ENCODE measurements around the gene OBP2B. TPM values are rescaled to one million over a fixed set of nuclear protein-coding genes. Genes with fewer than 3 reads are reported as not detected.

The OBP2B gene
- total RNA-seq, 1 donor from 2014 or later, result not detected

DNA sequence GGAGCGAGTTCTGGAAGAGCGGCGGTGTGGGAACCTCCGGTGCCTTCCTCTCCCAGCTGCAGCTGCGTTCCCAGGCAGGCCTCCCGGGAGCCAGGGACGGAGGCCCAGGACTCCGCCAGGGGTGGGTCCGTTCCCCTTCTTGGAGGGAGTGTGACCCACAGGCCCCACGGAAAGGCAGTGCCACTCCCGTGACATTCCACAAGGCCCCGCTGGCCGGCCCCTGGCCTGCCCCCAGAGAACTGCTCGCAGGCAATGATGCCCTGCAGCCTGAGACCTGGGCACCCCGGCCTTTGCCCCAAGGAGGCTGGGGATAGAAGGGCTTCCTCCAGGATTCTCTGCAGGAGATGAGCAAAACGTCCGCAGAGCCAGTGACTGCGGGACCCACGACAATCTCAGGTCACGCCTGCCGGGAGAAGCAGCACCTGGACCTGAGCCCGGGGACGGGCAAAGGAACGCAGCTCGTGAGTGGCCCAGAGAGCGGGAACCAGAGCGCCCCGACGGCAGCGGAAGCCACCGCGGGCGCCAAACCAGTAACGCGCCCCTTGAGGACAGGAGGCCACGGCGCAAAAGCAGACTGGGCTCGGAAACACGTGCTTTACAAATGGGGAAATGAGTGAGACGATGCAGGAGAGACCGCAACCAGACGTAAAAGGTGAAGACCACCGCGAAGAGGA is 9.3 kb downstream of the OBP2B start:
- peak overlapping the region; percentile 80 for H3K27ac ChIP-seq (replicated peaks)
- intact Hi-C loops (cut with micrococcal nuclease), result no loop called here
- peaks cover 70% of the 10 kb centered on the region for H3K27me3 ChIP-seq (ENCODE audit: low read depth)
- peak overlapping the region; percentile 60 for H3K4me3 ChIP-seq
- H3K4me1 ChIP-seq, result no peaks in the 10 kb centered on the region
- peaks cover 7% of the 10 kb centered on the region for H3K9me3 ChIP-seq (replicated peaks)
- TF ChIP-seq, protein P1, sequence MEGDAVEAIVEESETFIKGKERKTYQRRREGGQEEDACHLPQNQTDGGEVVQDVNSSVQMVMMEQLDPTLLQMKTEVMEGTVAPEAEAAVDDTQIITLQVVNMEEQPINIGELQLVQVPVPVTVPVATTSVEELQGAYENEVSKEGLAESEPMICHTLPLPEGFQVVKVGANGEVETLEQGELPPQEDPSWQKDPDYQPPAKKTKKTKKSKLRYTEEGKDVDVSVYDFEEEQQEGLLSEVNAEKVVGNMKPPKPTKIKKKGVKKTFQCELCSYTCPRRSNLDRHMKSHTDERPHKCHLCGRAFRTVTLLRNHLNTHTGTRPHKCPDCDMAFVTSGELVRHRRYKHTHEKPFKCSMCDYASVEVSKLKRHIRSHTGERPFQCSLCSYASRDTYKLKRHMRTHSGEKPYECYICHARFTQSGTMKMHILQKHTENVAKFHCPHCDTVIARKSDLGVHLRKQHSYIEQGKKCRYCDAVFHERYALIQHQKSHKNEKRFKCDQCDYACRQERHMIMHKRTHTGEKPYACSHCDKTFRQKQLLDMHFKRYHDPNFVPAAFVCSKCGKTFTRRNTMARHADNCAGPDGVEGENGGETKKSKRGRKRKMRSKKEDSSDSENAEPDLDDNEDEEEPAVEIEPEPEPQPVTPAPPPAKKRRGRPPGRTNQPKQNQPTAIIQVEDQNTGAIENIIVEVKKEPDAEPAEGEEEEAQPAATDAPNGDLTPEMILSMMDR (IDR thresholded peaks at IDR 0.05; ENCODE audit: borderline replicate concordance), result peak; percentile 29
- peak; percentile 36 for DNase-seq
- no peaks in the 10 kb centered on the region for H3K36me3 ChIP-seq

DNA sequence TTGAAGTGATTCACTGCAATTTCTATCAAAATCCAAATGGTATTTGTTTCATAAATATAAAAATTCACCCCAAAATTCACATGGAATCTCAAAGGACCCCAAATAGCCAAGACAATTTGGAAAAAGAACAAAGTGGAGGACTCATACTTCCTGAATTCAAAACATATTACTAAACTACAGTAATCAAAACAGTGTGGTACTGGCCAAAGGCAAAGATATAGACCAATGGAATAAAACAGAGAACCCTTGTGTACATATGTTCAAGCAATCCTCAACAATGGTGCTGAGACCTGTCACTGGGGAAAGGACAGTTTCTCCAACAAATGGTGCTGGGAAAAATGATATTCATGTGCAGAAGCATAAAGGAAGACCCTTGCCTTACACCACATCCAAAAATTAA is 14.0 kb downstream of the OBP2B start:
- Histone ChIP-seq H3K4me1 (no peaks in the 10 kb centered on the region), H3K36me3 (no peaks in the 10 kb centered on the region), H3K9me3 (replicated peaks) (peaks cover 10% of the 10 kb centered on the region), H3K27ac (replicated peaks) (no peak overlapping the region), H3K4me3 (no peak overlapping the region), H3K27me3 (ENCODE audit: low read depth) (peaks cover 57% of the 10 kb centered on the region)
- DNase-seq, result no peak
- TF ChIP-seq, protein P1 (IDR thresholded peaks at IDR 0.05; ENCODE audit: borderline replicate concordance), result no peak
- intact Hi-C loops (cut with micrococcal nuclease), result no loop called here

DNA sequence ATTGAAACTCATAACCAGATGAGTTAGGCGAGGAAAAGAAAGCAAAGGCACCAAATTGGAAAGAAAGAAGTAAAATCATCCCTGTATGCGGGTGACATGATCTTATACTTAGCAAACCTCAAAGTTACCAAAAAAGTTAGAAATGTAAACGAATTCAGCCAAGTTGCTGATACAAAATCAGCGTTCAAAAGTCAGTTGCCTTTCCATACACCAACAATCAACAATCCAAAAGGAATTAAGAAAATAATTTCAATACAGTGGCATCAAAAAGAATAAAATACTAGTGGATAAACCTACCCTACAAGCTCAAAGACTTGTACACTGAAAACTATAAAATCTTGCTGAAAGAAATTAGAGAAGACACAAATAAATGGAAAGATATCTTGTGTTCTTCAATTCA is 14.5 kb downstream of the OBP2B start:
- Histone ChIP-seq H3K27me3 (ENCODE audit: low read depth) (peaks cover 57% of the 10 kb centered on the region), H3K27ac (replicated peaks) (no peak overlapping the region), H3K9me3 (replicated peaks) (peaks cover 10% of the 10 kb centered on the region), H3K36me3 (no peaks in the 10 kb centered on the region), H3K4me1 (no peaks in the 10 kb centered on the region), H3K4me3 (no peak overlapping the region)
- TF ChIP-seq, protein P1 (IDR thresholded peaks at IDR 0.05; ENCODE audit: borderline replicate concordance), result no peak
- intact Hi-C loops (cut with micrococcal nuclease), result no loop called here
- DNase-seq, result no peak

DNA sequence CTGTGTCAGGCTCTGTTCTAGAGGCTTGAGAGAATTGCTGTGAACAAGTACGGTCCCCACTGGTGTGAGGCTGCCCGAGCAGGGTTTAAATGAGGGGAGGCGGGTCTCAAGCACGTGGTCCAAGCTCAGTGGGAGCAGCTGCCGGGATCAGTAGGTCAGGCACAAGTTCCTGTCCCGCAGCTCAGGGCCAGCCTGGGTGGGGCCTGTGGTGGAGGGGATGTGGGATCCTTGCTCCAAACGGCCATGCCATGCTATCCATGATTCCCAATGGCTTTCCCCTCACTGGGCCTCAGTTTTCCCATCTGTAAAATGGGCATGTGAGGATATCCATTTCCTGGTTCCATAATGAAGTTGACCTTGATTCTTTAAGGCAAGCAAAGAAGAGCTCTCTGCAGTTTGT is 17.1 kb downstream of the OBP2B start:
- Histone ChIP-seq H3K36me3 (no peaks in the 10 kb centered on the region), H3K9me3 (replicated peaks) (peaks cover 10% of the 10 kb centered on the region), H3K27ac (replicated peaks) (no peak overlapping the region), H3K27me3 (ENCODE audit: low read depth) (peaks cover 67% of the 10 kb centered on the region), H3K4me1 (no peaks in the 10 kb centered on the region), H3K4me3 (no peak overlapping the region)
- no peak for DNase-seq
- intact Hi-C loops (cut with micrococcal nuclease), result no loop called here
- TF ChIP-seq, protein P1 (IDR thresholded peaks at IDR 0.05; ENCODE audit: borderline replicate concordance), result no peak

DNA sequence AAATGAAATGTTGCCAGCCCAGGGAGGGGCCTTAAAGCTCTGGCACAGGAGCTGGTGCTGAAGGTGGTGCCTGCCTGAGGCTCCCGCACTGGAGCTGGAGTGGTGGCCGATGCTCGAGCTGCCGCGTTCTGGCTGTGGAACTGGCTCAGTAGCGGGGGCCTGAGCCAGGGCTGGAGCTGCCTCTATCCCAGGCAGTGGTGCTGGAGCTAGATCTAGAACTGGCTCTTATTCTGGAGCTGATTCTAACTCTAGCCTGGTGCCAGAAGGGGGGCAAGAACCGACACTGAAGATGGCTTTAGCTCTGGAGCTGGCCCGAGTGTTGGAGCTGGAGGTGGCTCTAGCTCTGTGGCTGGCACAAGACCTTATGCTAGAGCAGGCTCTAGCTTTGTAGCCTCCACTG is 19.2 kb downstream of the OBP2B start:
- peaks cover 5% of the 10 kb centered on the region for H3K4me1 ChIP-seq
- TF ChIP-seq, protein P1 (IDR thresholded peaks at IDR 0.05; ENCODE audit: borderline replicate concordance), result no peak
- H3K9me3 ChIP-seq (replicated peaks), result peaks cover 4% of the 10 kb centered on the region
- no peak overlapping the region for H3K4me3 ChIP-seq
- intact Hi-C loops (cut with micrococcal nuclease), result loop anchor here (10.0 kb wide), 3 partner anchors 85 to 295 kb away; partner anchors contain the start of gene ABO
- H3K36me3 ChIP-seq, result no peaks in the 10 kb centered on the region
- DNase-seq, result no peak
- H3K27me3 ChIP-seq (ENCODE audit: low read depth), result peaks cover 55% of the 10 kb centered on the region
- no peak overlapping the region for H3K27ac ChIP-seq (replicated peaks)
